Astrocyte of the spinal cord (primary cell): ENCODE data around the gene IL26.
A peak's percentile ranks its signal among the peaks of the same experiment; 100 is the strongest.

ENCODE experiments used
- DNase-seq: peaks from one replicate; pipeline ENCODE4 v3.0.0; 2011; ENCODE audit warnings: low read depth, low spot score
- H3K4me3 ChIP-seq: 2 replicates; pipeline ENCODE4 v1.5.1; 2011; ENCODE audit warnings: low read depth, mild to moderate bottlenecking, low read length, moderate library complexity
- CTCF ChIP-seq: IDR thresholded peaks from 2 replicates; pipeline ENCODE4 v1.5.1; 2012; ENCODE audit warnings: low read depth, mild to moderate bottlenecking, low read length, inconsistent platforms
- in situ Hi-C: cut with HindIII; loops from 2 replicates; pipeline ENCODE4 v1.10.0; 2017; ENCODE audit warnings: low sequenced_read_pairs

The IL26 gene

GRCh38 chr12:68225576-68226476 is at the start of gene IL26:
Gene IL26 (minus strand): TSS chr12:68225810. CDS start chr12:68225756, 54 bp downstream.
- no peak for DNase-seq
- in situ Hi-C loops: no loop called here
- H3K4me3 ChIP-seq: no peak within 1 kb of the TSS
- TF ChIP-seq CTCF: no peak

- H3K4me3 ChIP-seq: no peak overlapping the region
- in situ Hi-C loops: no loop called here
- TF ChIP-seq CTCF: no peak
- DNase-seq: no peak
These were observed 47.1 kb upstream of the IL26 start for GRCh38 chr12:68272732-68273131.

- in situ Hi-C loops: no loop called here
- TF ChIP-seq CTCF: no peak
- peak; percentile 54 for DNase-seq
- H3K4me3 ChIP-seq: no peak overlapping the region
These were observed 45.7 kb upstream of the IL26 start for GRCh38 chr12:68271346-68271745.

GRCh38 chr12:68270358-68270757 is 44.7 kb upstream of the IL26 start:
- TF ChIP-seq CTCF: no peak
- in situ Hi-C loops: no loop called here
- DNase-seq: no peak
- no peak overlapping the region for H3K4me3 ChIP-seq

GRCh38 chr12:68269779-68270178 is 44.2 kb upstream of the IL26 start:
- in situ Hi-C loops: no loop called here

GRCh38 chr12:68268967-68269366 is 43.4 kb upstream of the IL26 start:
- TF ChIP-seq CTCF: no peak
- in situ Hi-C loops: no loop called here
- no peak overlapping the region for H3K4me3 ChIP-seq
- no peak for DNase-seq

More at GRCh38 chr12:68269779-68270178, 44.2 kb upstream of the IL26 start:
- TF ChIP-seq CTCF: no peak
- no peak for DNase-seq
- no peak overlapping the region for H3K4me3 ChIP-seq
